ENCODE measurements around the gene RFPL2. TPM values are rescaled to one million over a fixed set of nuclear protein-coding genes. Genes with fewer than 3 reads are reported as not detected.

RFPL2 gene
- total and polyA plus RNA-seq, 2 of the 13 experiments (the other 11 are each of a cell fraction or from before 2014, with no cell fraction given) = not detected

DNA sequence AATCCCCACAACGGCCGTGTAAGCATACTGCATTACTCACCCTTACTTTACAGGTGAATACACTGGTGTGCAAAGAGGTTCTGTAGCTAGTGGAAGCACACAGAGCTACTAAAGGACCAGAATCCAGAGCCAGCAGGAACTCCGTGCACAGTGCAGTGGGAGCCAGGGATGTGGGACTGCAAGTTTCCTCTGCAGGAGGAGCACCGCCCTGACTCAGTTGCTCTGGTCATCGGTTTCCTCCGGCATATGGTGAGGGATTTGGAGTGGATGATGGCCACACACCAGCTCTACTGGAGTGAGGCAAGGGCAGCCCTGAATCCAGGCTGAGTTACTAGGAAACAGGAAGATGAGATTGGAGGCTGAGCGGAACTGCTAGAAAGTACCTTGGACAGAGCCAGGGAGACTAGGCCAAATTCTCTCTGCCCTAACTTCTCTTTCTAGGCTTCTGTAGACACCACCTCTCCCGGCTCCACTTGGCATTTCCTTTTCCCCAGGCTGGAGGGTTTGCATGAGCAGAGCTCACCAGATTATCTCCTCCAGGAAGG, 27.6 kb downstream of the RFPL2 start (continued):
- TF ChIP-seq, protein P1, sequence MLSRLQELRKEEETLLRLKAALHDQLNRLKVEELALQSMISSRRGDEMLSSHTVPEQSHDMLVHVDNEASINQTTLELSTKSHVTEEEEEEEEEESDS (CRISPR knock-in tag; IDR thresholded peaks at IDR 0.05; ENCODE audit: borderline replicate concordance) = no peak
- TF ChIP-seq, protein P2, sequence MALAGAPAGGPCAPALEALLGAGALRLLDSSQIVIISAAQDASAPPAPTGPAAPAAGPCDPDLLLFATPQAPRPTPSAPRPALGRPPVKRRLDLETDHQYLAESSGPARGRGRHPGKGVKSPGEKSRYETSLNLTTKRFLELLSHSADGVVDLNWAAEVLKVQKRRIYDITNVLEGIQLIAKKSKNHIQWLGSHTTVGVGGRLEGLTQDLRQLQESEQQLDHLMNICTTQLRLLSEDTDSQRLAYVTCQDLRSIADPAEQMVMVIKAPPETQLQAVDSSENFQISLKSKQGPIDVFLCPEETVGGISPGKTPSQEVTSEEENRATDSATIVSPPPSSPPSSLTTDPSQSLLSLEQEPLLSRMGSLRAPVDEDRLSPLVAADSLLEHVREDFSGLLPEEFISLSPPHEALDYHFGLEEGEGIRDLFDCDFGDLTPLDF (CRISPR knock-in tag; IDR thresholded peaks at IDR 0.05) = no peak
- TF ChIP-seq, protein P3, sequence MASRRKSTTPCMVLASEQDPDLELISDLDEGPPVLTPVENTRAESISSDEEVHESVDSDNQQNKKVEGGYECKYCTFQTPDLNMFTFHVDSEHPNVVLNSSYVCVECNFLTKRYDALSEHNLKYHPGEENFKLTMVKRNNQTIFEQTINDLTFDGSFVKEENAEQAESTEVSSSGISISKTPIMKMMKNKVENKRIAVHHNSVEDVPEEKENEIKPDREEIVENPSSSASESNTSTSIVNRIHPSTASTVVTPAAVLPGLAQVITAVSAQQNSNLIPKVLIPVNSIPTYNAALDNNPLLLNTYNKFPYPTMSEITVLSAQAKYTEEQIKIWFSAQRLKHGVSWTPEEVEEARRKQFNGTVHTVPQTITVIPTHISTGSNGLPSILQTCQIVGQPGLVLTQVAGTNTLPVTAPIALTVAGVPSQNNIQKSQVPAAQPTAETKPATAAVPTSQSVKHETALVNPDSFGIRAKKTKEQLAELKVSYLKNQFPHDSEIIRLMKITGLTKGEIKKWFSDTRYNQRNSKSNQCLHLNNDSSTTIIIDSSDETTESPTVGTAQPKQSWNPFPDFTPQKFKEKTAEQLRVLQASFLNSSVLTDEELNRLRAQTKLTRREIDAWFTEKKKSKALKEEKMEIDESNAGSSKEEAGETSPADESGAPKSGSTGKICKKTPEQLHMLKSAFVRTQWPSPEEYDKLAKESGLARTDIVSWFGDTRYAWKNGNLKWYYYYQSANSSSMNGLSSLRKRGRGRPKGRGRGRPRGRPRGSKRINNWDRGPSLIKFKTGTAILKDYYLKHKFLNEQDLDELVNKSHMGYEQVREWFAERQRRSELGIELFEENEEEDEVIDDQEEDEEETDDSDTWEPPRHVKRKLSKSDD (CRISPR knock-in tag; IDR thresholded peaks at IDR 0.05; ENCODE audit: low read depth) = no peak

DNA sequence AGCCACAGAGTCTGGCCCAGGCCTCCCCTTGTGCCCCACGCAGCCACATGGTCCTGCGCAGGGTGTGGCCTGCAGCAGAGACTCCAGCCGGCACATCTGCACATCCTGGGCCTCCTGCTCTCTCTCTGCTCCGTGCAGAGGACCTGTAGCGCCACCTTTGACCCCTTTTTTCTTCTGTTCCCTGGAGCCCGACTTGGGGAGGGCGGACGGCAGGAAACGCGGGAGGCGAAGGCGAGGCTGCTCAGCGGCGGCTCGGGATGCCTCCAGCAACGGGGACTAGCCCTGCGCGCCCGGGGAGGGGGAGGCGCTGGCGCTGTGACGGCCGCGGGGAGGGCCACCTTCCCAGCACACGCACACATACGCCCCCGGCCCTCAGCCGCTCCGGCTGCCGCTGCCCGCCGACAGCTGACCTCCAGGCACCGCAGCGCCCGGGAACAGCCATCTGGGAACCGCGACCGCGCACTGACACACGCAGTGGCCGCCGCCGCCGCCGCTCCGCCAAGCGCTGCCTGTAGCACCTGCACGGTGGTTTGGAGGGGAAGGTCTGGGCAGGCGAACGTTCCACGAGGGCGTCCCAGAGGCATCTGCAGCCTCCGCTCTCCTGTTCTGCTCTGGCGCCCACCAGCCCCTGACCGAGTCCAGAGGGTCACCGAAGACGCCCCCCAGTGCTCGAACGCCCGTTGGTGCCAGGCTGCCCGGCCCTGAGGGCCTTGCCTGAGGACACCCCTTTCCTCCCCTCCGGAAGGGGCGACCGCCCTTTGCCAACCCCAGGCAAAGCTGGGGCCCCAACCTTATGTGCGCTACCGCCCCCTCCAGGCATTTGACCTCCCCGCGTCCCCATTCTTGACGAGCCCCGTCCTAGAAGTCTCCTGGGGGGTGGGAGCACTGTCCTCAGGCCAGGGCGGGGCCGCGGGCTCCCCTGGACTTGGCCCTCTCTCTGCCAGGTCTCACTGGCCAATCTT, 28.9 kb downstream of the RFPL2 start:
- DNase-seq (ENCODE audit: low spot score) (no peak), ATAC-seq (no peak), FAIRE-seq (no peak)
- no peaks in the 10 kb centered on the region; the same call in 1 of the 2 replicates for H4K20me1 ChIP-seq (ENCODE audit: insufficient read depth, low read length)
- no peaks in the 10 kb centered on the region for H3K4me1 ChIP-seq (ENCODE audit: insufficient read depth, low read length)
- ChIA-PET POLR2A (no interaction called here), CTCF (ENCODE audit: low intra/inter-chr PET ratio, low total read pairs) (no interaction called here)
- H3K9me3 ChIP-seq (ENCODE audit: low read length) = no peaks in the 10 kb centered on the region
- 54% methylated on average over 32 of the region's 73 CpGs for WGBS (ENCODE audit: low lambda C conversion rate)
- H2AFZ ChIP-seq (ENCODE audit: low read length) = no peak overlapping the region
- no peak overlapping the region for H3K4me2 ChIP-seq (ENCODE audit: low read depth, low read length)
- H3K27me3 ChIP-seq (ENCODE audit: control insufficient read depth in 1 of 2, insufficient read depth in 2 of 2, low read length in 2 of 2) = peaks cover 1 to 37% of the 10 kb centered on the region in 2 experiments; a peak in 3 of 5 replicates
- no peak overlapping the region for H3K4me3 ChIP-seq (replicated peaks in 1 of 3; ENCODE audit: insufficient read depth in 1 of 3, low read depth in 2 of 3, low read length in 3 of 3)
- no peaks in the 10 kb centered on the region for H3K79me2 ChIP-seq (ENCODE audit: insufficient read depth, low read length)
- H3K36me3 ChIP-seq (replicated peaks in 1 of 2; ENCODE audit: control insufficient read depth in 1 of 2, insufficient read depth in 2 of 2, low read length in 2 of 2) = no peaks in the 10 kb centered on the region
- intact Hi-C loops (cut with micrococcal nuclease; ENCODE audit: unreplicated experiment) (no loop called here), in situ Hi-C loops (cut with HindIII; ENCODE audit: extremely low pct_ligation_motif_present, low pct_unique_long_range_greater_than_20kb) (no loop called here)
- no peak overlapping the region for H3K9ac ChIP-seq (ENCODE audit: insufficient read depth, low read depth, low read length)
- H3K27ac ChIP-seq (ENCODE audit: extremely low read length, insufficient read depth, low read length) = no peak overlapping the region
- BruUV-seq (replicated peaks) = no TSS peak
- no peak for TF ChIP-seq SMAD3 (CRISPR knock-in tag; IDR thresholded peaks at IDR 0.05)
- no peak for TF ChIP-seq ZNF720 (CRISPR knock-in tag; IDR thresholded peaks at IDR 0.05)
- no peak for TF ChIP-seq SUZ12 (IDR thresholded peaks at IDR 0.05; ENCODE audit: low read depth, low read length)
- TF ChIP-seq, protein P4, sequence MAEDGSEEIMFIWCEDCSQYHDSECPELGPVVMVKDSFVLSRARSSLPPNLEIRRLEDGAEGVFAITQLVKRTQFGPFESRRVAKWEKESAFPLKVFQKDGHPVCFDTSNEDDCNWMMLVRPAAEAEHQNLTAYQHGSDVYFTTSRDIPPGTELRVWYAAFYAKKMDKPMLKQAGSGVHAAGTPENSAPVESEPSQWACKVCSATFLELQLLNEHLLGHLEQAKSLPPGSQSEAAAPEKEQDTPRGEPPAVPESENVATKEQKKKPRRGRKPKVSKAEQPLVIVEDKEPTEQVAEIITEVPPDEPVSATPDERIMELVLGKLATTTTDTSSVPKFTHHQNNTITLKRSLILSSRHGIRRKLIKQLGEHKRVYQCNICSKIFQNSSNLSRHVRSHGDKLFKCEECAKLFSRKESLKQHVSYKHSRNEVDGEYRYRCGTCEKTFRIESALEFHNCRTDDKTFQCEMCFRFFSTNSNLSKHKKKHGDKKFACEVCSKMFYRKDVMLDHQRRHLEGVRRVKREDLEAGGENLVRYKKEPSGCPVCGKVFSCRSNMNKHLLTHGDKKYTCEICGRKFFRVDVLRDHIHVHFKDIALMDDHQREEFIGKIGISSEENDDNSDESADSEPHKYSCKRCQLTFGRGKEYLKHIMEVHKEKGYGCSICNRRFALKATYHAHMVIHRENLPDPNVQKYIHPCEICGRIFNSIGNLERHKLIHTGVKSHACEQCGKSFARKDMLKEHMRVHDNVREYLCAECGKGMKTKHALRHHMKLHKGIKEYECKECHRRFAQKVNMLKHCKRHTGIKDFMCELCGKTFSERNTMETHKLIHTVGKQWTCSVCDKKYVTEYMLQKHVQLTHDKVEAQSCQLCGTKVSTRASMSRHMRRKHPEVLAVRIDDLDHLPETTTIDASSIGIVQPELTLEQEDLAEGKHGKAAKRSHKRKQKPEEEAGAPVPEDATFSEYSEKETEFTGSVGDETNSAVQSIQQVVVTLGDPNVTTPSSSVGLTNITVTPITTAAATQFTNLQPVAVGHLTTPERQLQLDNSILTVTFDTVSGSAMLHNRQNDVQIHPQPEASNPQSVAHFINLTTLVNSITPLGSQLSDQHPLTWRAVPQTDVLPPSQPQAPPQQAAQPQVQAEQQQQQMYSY (CRISPR knock-in tag; IDR thresholded peaks at IDR 0.05) = no peak
- TF ChIP-seq ATAD3A (CRISPR knock-in tag; IDR thresholded peaks at IDR 0.05) = no peak
- no peak for TF ChIP-seq EP300 (IDR thresholded peaks at IDR 0.05; ENCODE audit: low read depth in 2 of 2, low read length in 2 of 2)
- no peak for TF ChIP-seq EP300 (CRISPR knock-in tag; IDR thresholded peaks at IDR 0.05; ENCODE audit: borderline replicate concordance)
- TF ChIP-seq, protein P5, sequence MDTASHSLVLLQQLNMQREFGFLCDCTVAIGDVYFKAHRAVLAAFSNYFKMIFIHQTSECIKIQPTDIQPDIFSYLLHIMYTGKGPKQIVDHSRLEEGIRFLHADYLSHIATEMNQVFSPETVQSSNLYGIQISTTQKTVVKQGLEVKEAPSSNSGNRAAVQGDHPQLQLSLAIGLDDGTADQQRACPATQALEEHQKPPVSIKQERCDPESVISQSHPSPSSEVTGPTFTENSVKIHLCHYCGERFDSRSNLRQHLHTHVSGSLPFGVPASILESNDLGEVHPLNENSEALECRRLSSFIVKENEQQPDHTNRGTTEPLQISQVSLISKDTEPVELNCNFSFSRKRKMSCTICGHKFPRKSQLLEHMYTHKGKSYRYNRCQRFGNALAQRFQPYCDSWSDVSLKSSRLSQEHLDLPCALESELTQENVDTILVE (CRISPR knock-in tag; IDR thresholded peaks at IDR 0.05) = no peak
- TF ChIP-seq CHCHD3 (CRISPR knock-in tag; IDR thresholded peaks at IDR 0.05) = no peak

All from HepG2 (cell line).